ENCODE results near the gene CALR.
A peak's percentile ranks its signal among the peaks of the same experiment; 100 is the strongest.
"Not testable (repeated sequence)": the region's sequence is repeated elsewhere in the genome, so short reads cannot be mapped to it uniquely, and the experiment has no call there.

Gene CALR

GRCh38 chr19:12935071-12935470 is 3.3 kb upstream of the CALR start:
- DNase-seq, result no peak

GRCh38 chr19:12936582-12936981 is 1.8 kb upstream of the CALR start:
- DNase-seq, result no peak

- DNase-seq, result no peak
Observed at GRCh38 chr19:12937093-12937926, 1.1 kb upstream of the CALR start.

GRCh38 chr19:12938779-12939601 is 581 bp downstream of the CALR start:
- no peak for DNase-seq

GRCh38 chr19:12939975-12940423 is 1.6 kb downstream of the CALR start:
- no peak for DNase-seq

- DNase-seq, result no peak
Observed at GRCh38 chr19:12940897-12941296, 2.5 kb downstream of the CALR start.

- DNase-seq, result no peak
Observed at GRCh38 chr19:12943437-12944044, 5.1 kb downstream of the CALR start.

- DNase-seq, result no peak
Observed at GRCh38 chr19:12944104-12944674, 5.8 kb downstream of the CALR start.

- DNase-seq, result peak; percentile 92 to 94
Observed at GRCh38 chr19:12945479-12946091, 7.2 kb downstream of the CALR start, which contains the start of gene RAD23A. Gene RAD23A, plus strand, starts transcription at chr19:12945862. Its CDS starts 87 bp downstream, at chr19:12945949.

GRCh38 chr19:12946092-12946721 is 7.8 kb downstream of the CALR start:
- peak; percentile 47 to 52 for DNase-seq

- no peak for DNase-seq
Observed at GRCh38 chr19:12946731-12947496, 8.5 kb downstream of the CALR start.

GRCh38 chr19:12947702-12948611 is 9.5 kb downstream of the CALR start:
- no peak for DNase-seq

GRCh38 chr19:12948612-12949362 is 10.4 kb downstream of the CALR start:
- DNase-seq, result no peak

GRCh38 chr19:12949363-12950283 is 11.2 kb downstream of the CALR start:
- DNase-seq, result no peak

- DNase-seq, result not testable (repeated sequence)
Observed at GRCh38 chr19:12952050-12952449, 13.6 kb downstream of the CALR start.

- DNase-seq, result peak; percentile 48 to 65
Observed at GRCh38 chr19:12952488-12953137, 14.2 kb downstream of the CALR start.

GRCh38 chr19:12953138-12953798 is 14.9 kb downstream of the CALR start:
- no peak for DNase-seq

All from SW 1271 (cell line).